Inferior parietal cortex (tissue), 1 donor: ENCODE measurements around the gene TMEM107.
A peak's percentile ranks its signal among the peaks of the same experiment; 100 is the strongest.
"Not testable (repeated sequence)": the region's sequence is repeated elsewhere in the genome, so short reads cannot be mapped to it uniquely, and the experiment has no call there.

Experiments
- DNase-seq: peaks from one replicate; pipeline ENCODE4 v3.0.0-alpha.2; 2016; ENCODE audit errors: extremely low spot score

Gene TMEM107

DNA sequence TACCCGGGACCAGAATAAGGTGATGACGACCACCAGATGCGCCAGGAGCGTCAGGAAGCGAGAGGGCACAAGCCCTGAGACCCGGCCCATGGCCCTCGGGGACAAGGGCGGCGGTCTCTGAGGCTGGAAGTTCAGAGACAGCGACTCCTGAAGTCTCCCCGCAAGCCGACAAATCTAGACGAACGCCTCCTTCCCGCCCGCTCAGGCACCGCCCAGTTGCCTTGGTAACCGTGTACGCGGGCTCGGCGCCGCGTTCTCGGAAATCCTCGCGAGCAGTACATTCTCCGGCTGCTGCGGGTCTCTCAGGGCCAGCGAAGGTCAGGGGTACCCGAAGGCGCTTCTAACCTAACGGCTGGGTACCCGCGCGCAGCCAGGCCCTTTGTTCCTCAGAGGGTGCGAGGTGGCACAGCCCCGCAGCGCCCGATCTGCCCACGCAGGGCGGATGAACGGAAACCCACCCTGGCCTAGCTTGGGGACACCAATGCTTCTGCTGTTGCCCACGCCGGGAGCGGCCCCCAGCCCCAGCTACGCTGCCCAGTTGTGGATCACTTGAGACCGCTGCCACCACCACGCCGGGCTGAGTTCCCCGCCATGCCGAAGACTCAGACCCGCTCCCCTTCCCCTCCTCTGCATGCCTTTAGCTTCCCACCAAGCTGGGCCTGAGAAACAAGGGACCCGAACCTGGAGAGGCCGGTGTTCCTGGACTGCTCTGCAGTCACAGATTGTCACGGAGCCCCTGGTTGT is at the start of gene TMEM107:
TSS of gene TMEM107 (minus strand) at position 184 of the 744 bp plus-strand sequence. CDS start at position 90, 94 bp downstream.
- DNase-seq, result peak; percentile 79

DNA sequence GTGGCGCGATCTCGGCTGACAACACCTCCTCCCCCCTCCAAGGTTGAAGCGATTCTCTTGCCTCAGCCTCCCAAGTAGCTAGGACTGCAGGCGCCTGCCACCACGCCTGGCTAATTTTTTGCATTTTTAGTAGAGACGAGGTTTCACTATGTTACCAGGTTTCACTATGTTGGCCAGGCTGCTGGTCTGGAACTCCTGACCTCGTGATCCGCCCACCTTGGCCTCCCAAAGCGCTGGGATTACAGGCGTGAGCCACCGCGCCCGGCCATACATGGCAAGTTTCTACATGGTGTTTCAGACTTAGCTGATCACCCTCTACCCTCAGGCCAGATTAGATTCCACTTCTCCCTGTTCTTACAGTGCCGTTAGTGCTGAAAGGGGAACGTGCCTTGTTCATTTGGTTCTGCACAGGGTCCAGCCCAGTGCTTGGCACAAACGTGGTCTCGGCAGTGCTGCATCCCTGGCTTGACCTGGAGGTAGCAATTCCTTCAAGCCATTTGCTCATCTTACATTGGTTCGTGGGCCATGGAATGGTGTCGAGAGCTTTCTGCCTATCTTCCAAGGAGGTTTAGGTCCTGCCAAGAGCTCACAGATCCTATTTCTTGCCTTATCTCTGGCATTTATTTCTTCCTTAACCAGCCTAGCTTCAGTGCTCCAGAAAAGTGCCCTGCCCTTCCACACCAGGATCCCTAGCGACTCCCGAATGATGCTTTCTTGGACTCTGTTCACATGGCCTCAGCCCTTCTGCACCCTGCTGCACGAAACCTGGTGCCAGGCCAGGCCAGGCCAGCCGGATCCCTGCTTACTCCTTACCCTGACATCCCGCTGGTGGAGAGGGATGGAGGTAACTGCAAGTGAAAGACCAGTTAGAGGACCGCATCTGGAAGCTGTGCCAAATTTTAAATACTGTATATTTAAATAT is 49.0 kb upstream of the TMEM107 start:
- no peak for DNase-seq

DNA sequence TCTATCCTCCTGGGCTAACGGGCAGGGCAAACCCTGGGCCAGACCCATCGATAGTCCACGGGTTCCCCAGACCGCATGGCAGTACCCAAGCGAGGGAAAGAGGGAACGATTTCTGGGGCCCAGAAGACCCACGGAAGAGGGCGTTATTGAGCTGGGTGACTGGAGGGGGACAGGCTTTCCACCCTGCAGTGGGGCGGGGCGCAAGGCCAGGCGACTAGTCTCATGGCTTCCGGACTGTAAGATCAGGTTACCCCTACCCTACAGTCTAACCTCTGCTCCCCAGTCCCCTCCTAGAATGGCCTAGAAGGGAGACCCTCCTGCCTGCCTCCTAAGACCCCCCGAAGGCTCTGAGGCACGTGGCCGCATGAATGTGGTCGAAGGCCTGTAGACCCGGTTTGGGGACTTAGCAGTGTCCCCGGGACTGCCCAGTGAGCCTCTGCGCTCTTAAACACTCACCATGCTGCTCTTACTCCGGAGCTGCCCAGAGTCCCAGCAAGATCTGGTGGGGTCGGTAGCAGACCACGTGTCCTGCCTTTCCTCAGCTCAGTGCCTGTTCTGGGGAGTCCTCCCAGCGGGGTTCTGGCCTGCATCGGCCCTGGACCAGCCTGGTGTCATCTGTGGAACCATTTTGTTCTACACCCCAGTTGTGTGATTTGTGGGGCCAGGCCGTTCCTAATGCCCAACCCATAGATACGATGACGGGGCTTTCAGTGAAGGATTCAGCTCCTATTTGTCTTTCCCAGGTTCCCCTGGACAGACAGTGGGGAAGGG is 47.4 kb upstream of the TMEM107 start:
- peak; percentile 57 for DNase-seq

DNA sequence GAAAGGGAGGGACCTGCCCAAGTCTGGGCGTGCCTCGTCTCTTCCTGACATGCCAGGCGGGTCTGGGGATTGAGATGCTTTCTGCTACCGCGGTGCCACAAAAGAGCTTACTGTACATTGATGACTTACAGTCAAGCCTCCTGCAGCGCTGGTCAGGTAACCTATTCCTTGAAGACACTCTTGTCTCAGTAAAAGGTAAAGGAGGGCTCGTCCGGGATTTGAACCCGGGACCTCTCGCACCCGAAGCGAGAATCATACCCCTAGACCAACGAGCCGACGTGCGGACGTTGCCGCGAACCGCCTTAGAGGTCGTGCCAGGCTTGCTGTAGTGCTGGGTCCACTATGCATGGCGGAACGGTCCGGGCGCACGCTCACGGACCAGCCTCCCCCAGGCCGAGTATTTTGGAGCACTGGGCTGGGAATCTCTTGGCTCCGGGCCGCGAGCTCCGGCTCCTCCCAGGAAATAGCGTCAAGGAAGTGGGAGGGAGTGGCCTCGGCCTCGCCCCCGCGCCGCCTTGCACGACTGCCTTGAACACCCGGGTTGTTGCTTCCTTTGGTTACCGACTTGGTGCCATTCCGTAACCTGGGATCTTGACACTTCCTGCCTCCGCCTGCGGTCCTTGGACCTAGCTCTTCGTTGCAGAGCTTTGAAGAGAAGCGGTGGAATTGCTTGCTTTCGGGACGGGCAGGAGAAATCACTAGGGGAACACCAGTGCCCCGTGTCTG is 46.6 kb upstream of the TMEM107 start:
- peak; percentile 89 for DNase-seq

DNA sequence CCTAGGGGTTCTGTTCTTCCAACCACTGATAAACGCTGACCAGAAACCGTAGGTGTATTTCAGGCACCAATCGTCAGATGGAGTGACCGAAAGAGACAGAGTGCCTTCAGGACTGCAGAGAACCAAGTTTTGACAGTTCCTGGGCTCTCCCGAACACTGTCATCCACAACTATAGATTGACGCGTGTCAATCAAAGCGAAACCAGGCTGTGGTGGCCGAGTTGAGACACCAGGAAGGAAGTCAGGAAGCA is 46.1 kb upstream of the TMEM107 start:
- DNase-seq, result no peak

DNA sequence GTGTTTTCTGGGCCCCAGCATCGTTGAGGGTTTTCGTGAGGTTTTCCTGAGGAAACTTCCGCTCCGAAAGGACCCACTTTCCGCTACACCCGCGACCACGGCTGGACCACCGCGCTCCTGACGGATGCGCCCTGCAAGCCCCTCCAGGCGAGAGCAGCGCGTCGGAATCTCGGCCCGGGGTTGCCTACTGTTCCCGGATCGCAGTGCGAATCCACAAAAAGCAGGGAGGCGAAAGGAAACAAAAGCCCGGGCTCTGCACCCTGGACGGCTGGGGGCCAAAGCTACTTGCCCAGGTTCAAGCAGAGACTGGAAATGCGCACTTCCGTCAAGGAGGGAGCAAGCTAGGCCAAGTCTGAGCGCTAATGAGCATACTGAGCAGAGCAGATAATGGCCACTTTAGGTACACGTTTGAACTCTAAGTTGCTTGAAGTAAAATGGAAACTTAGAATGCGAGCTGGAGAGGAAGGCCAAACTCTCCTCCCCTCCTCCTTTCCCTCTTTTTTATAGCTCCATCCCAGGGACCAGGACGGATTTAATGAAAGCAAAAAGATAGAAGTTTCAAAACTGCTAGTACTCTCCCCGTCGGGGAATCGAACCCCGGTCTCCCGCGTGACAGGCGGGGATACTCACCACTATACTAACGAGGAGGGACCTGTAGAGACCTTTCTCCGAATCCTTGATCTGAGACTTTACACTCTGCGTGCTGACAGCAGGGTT is 45.6 kb upstream of the TMEM107 start:
- peak; percentile 99 for DNase-seq

DNA sequence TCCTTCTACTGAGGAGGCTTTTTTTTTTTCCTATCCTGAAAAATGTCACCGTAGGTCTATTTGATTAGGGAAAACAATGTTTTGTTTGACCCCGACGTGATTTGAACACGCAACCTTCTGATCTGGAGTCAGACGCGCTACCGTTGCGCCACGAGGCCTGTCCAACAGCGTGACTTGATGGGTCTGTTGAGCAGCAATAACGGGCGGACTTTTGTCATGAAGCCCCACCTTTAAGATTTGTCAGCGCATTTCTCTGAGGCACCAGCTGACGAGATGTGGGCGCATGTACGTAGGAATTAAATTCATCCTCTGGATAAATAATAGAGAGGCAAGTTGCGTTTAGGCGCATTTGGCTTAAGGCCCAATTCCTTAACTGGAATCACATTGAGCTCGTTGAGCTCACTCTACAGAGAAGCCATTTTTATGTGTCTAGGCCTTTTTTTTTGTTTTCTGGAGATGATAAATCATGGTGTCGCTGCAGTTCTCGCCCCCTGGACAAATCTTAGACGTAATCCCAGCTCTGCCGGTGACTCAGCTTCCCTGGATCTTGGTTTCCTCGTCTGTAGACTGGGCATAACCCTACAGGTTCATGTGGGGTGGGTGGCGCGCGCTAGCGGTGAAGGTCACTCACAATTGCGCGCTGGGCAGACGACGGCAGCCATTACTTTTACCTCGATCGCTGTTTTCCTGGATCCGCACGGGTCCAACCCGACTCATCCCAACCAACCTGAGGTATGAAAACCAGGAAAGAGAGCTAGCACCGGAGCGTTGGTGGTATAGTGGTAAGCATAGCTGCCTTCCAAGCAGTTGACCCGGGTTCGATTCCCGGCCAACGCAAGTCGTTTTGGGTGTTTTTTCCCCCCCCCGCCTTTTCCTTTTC is 44.8 kb upstream of the TMEM107 start:
- DNase-seq, result peak; percentile 99

DNA sequence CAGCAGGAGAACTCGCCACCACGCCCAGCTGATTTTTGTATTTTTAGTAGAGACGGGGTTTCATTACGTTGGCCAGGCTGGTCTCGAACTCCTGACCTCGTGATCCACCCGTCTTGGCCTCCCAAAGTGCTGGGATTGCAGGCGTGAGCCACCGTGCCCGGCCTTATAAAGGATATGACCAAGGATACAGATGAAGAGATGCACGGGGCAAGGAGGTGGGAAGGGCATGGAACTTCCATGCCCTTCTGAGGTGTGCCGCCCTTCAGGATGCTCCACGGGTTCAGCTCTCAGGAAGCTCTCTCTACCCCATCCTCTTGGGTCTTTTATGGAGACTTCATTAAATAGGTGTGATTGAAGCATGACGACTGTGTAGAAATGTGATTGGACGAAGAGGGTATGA is 37.8 kb upstream of the TMEM107 start:
- not testable (repeated sequence) for DNase-seq

DNA sequence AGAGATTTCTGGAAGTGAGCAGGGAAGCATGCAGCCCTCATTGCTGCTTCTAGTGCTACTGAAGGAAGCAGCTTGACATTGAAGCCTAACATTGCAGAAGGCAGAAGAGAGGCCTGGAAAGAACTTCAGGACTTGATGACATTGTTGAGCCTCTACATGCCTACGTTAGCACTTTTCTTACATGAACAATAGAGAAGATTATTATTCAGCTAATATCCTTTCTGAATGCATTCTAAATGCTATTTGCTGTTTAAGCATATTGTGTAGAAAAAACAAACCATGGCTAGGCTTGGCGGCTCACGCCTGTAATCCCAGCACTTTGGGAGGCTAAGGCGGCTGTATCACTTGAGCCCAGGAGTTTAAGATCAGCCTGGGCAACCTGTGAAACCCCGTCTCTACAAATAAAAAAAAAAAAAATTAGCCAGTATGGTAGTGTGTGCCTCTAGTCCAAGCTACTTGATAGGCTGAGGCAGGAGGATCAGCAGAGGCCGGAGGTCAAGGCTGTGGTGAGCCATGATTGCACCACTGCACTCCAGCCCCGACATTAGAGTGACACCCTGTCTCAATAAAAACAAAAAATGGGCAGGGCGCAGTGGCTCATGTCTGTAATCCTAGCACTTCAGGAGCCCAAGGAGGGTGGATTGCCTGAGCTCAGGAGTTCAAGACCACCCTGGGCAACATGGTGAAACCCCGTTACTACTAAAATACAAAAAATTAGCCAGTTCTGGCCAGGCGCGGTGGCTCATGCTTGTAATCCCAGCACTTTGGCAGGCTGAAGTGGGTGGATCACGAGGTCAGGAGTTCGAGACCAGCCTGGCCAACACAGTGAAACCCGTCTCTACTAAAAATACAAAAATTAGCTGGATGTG is 36.4 kb upstream of the TMEM107 start:
- no peak for DNase-seq

DNA sequence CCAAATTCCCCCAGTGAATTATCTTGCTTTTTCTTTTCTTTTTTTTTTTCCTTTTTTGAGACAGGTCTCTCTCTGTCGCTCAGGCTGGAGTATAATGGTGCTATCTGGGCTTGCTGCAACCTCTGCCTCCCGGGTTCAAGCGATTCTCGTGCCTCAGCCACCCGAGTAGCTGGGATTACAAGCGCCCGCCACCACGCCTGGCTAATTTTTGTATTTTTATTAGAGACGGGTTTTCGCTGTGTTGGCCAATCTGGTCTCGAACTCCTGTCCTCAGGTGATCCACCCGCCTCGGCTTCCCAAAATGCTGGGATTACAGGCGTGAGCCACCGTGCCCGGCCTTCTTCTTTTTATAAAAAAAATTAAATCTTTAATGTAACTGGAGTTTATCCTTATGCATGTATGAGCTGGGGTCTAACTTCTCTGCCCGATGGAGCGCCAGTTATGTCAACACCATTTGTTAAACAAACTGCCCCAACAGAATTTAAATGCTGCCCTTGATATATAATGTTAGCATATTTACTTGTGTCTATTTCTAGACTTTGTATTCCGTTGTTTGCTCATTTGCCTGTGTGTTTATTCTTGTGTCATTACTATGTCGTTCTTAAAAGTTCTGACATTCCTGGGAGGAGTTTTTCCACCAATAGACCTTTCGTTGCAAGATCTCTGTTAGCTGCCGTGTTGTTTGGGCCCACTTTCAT is 34.7 kb upstream of the TMEM107 start:
- DNase-seq, result no peak

DNA sequence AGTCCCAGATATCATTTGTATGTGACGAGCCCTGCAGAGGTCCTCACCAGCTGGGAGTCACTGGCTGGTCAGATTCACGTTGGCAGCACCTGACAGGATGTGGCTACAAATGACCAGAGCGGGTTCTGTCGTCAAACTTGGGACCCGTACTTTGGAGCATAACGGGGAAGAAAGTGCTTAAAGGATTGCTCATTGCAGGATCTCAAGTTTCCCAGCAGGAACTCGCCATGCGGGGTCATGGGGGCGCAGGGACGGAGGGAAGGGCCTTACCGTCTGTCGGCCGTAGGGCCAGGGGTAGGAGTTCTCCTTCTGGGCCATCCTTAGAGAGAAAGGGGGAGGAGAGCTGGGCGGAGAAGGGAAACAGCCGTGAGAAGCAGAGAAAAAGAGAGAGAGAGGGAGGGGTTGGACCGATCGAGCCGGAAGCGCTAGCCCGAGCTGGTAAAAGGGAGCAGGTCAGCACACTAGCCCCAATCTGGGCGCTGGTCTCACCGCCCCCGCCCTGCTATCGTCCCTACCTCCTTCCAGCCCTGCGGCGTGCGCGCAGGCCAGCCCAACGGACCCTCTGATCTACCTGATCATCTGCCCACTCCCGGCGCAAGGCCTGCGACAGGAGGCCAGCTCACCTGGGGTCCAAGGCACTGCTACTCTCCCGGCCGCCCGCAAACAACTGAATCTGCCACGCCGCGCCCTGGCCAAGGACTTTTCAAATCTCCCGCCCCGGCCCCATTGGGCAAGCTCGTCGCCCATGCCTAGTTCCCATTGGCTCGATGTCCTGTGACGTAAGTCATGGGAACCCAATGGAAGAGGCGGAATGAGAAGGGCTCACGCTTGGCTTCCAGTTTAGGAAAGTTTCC is 34.0 kb upstream of the TMEM107 start, which contains the start of gene AURKB:
TSS of gene AURKB (minus strand) at position 669 of the 854 bp plus-strand sequence. CDS start at position 318, 351 bp downstream.
- DNase-seq, result peak; percentile 96

DNA sequence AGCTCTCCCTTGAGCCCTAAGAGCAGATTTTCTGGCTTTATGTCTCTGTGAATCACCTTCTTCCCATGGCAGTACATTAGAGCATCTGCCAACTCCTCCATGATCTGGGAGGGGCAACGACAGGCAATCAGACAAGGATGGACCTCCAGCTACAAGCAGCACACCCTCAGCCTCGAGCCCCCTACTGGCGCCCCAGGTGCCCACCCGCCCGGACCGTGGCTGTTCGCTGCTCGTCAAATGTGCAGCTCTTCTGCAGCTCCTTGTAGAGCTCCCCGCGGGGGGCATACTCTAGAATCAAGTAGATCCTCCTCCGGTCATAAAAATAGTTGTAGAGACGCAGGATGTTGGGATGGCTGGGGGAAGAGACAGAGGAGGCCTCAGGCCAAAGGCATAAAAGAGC is 30.4 kb upstream of the TMEM107 start:
- no peak for DNase-seq

DNA sequence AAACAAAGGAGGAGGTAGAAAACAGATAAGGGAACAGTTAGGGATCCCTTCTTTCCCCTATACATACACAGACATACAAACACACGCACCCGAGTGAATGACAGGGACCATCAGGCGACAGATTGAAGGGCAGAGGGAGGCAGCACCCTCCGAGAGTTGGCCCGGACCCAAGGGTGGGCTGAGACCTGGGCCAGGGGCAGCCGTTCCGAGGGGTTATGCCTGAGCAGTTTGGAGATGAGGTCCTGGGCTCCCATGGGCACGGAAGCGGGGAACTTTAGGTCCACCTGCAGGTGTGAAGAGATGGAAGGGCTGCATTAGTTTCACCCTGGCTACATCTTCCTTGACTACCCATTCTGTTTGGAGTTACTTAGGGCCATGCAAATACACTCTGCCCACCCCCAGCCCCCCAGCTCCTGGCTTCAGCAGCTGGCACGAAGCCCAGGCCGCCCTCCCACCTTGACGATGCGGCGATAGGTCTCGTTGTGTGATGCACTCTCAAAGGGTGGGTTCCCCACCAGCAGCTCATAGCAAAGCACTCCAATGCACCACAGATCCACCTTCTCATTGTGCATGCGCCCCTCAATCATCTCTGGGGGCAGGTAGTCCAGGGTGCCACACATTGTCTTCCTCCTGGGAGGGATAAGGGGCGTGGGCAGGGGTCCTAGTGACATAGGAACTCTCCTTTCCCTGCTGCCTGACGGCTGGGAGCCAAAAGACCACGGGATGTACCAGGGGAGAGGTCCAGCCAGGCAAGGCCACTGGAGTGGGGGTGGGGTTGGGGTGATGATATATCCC is 28.8 kb upstream of the TMEM107 start:
- DNase-seq, result no peak

DNA sequence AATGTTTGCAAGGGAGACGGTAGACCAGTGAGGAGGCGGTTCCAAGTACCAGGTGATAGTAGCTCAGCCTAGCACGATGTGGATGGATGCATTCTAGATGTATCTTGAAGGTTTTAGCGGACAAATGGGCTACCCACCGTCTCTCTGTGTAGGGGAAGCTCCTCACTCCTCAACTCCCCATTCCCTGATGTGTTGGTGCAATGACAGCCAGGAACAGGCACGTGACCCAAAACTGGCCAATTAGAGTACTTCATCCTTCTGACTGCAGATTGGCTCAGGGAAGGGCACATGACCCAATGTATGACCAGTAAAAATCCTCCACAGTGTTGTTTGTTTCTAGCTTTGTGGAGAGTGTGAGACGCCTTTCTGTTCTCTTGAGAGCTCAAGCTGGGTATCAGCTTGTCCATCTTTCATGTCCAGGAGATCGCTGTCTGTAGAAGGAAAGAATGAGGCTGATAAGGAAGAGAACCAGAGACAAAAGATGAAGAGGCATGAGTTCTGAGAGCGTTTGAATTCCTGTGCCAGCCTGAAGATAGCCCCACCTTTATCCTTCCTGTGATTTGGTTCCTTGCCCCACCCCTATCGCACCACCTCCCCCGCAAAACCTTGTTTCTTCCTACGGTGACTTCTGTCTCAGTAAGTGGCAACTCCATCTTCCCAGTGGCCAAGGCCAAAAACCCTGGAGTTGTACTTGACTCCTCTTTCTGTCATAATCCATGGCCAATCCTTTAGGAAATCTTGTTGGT is 16.1 kb upstream of the TMEM107 start:
- DNase-seq, result peak; percentile 99

DNA sequence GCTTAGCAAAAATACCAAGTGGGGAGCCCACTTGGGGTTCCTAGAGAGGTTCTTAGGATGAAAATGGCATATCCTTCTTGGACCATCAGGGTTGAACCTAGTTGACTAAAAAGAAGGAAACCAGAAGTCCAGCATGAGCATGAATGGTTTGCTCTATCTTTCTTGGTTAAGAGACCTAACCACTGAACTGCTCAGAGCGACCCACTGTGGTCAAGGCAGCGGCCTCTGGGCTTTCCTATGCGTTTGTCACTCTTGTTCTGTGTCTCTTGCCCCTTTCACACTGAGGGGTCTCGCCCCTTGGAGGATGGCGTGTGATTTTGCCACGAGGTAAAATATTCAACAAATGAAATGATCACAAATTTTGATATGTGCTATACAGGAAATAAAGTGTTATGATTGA is 14.3 kb upstream of the TMEM107 start:
- DNase-seq, result no peak
